Measurements from ENCODE around the gene SNCB.

- TF ChIP-seq CTCF (IDR thresholded peaks at IDR 0.05) (no peak), POLR2A (IDR thresholded peaks at IDR 0.05) (no peak), EP300 (IDR thresholded peaks at IDR 0.05) (no peak)
Measured at GRCh38 chr5:176639981-176640380, 9.6 kb upstream of the SNCB start.

All from ovary (tissue), 3 donors.